ENCODE results near the gene GPR61.

GRCh38 chr1:109503935-109504334 is 35.7 kb upstream of the GPR61 start:
- TF ChIP-seq CTCF (conservative IDR thresholded peaks at IDR 0.05), result no peak
- no peak for TF ChIP-seq EZH2 (IDR thresholded peaks at IDR 0.05; ENCODE audit: low read depth)
